Muscle layer of colon (tissue), 2 donors: Measurements from ENCODE around the gene TINAGL1.

Experiments used
- H3K27ac ChIP-seq: one replicate; pipeline ENCODE4 v1.7.0; 2013; ENCODE audit warnings: low read depth, mild to moderate bottlenecking, low read length, moderate library complexity
- H3K27me3 ChIP-seq, 2 donors: one replicate each; pipeline ENCODE4 v1.7.0; 2013; ENCODE audit warnings: low read length in 2 of 2, mild to moderate bottlenecking in 2 of 2; ENCODE audit not compliant: insufficient read depth in 2 of 2, control insufficient read depth in 1 of 2
- H3K36me3 ChIP-seq: one replicate; pipeline ENCODE4 v1.7.0; 2013; ENCODE audit warnings: mild to moderate bottlenecking, low read length; ENCODE audit not compliant: insufficient read depth
- H3K4me1 ChIP-seq: one replicate; pipeline ENCODE4 v1.7.0; 2013; ENCODE audit warnings: mild to moderate bottlenecking, low read length; ENCODE audit not compliant: insufficient read depth
- H3K4me3 ChIP-seq, 2 donors: one replicate each; pipeline ENCODE4 v1.7.0; 2013; ENCODE audit warnings: low read length in 2 of 2, low read depth in 1 of 2, mild to moderate bottlenecking in 1 of 2, moderate library complexity in 1 of 2
- H3K9ac ChIP-seq: one replicate; pipeline ENCODE4 v1.7.0; 2013; ENCODE audit warnings: low read length
- H3K9me3 ChIP-seq: one replicate; pipeline ENCODE4 v1.7.0; 2013; ENCODE audit warnings: mild to moderate bottlenecking, low read length
- donor health status: abdominal sarcoma.
- donor health status: Adenocarcinoma of cecum.

TINAGL1 gene

DNA sequence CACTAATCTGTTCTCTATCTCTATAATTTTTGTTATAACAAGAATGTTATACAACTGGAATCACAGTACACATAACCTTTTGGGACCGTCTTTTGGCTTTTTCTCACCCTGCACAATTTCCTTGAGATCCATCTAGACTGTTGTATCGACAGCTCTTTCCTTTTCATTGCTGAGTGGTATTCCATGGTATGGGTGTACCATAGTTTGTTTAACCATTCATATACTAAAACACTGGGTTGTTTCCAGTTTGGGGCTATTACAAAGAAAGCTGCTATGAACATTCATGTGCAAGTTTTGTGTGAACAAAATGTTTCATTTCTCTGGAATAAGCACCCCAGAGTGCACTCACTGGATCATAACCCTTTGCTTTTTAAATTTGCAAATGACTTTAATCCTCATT lies 25.8 kb downstream of the TINAGL1 start:
- Histone ChIP-seq H3K4me3 (no peak overlapping the region), H3K27me3 (no peaks in the 10 kb centered on the region), H3K9me3 (no peaks in the 10 kb centered on the region), H3K9ac (no peak overlapping the region), H3K4me1 (no peaks in the 10 kb centered on the region), H3K27ac (no peak overlapping the region), H3K36me3 (no peaks in the 10 kb centered on the region)

DNA sequence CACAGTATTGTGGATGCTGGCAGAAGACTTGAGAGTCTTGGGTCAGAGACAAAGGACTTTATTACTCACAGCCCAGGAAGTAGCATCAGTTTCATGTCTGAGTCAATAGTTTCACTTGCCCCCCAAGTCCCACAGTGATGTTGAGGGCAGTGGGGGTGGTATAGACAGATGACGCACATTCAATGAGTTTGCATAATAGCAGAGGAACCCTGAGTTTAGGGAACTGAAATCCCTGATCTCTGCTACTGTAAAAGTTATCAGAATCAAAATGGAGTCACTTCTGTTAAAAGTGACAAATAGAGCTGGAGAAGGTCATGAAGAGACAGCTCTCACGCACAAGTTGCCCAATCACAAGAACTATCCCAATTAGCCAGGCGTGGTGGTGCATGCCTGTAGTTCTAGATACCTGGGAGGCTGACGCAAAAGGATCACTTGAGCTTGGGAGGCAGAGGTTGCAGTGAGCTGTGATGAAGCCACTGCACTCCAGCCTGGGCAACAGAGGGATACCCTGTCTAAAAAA lies 29.7 kb downstream of the TINAGL1 start:
- Histone ChIP-seq H3K4me3 (no peak overlapping the region), H3K27me3 (no peaks in the 10 kb centered on the region), H3K9me3 (no peaks in the 10 kb centered on the region), H3K9ac (no peak overlapping the region), H3K27ac (no peak overlapping the region), H3K36me3 (no peaks in the 10 kb centered on the region), H3K4me1 (no peaks in the 10 kb centered on the region)

DNA sequence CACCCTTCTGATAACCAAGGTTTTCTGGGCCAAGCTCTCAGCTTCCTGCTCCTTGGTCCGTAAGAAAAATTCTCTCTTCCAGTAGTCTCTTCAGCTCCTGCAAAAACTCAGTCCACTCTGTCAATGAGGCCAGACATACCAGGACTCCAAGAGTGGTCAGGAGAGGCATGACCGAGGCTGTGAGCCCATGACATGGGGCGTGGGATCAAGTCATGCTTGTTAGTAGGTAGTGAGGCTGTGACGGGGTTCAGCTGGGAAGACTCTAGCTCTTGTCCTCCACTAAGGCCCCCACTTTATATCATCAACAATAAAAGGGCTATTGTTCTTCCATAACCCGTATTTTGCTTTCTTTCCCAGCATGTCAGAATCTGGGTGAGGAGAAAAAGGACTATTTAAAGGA lies 31.0 kb downstream of the TINAGL1 start:
- no peaks in the 10 kb centered on the region for H3K27me3 ChIP-seq
- no peak overlapping the region for H3K4me3 ChIP-seq
- H3K36me3 ChIP-seq = no peaks in the 10 kb centered on the region
- no peaks in the 10 kb centered on the region for H3K9me3 ChIP-seq
- H3K27ac ChIP-seq = no peak overlapping the region
- no peak overlapping the region for H3K9ac ChIP-seq
- no peaks in the 10 kb centered on the region for H3K4me1 ChIP-seq

DNA sequence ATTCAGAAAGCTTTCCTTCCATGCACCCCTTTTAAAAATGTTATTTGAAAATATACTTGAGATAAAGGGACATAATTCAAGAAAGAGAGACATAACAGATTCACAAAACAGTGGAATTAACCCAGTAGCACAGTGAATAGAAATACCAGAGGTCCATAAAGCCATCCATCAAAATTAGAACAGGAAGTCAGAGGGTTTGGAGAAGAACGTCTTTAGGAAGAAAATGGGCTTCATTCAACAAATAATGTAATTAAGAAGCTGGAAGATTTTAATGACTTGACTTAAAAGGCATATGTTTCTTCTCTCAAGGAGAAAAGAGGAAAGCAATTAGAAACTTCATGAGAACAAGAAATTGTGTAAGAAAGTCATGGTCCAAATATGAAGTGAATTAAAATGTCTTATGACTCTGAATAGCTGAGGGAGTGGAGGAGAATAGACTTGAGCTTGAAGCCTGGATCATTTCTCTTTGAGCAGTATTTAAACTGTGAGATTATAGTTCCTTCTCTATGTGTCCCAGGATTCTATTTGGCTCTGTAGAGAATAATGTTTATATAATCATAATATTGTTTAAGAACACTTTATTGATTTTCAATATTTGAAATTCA lies 33.3 kb downstream of the TINAGL1 start:
- no peaks in the 10 kb centered on the region for H3K36me3 ChIP-seq
- no peaks in the 10 kb centered on the region for H3K9me3 ChIP-seq
- H3K9ac ChIP-seq = no peak overlapping the region
- H3K4me3 ChIP-seq = no peak overlapping the region
- no peaks in the 10 kb centered on the region for H3K27me3 ChIP-seq
- no peaks in the 10 kb centered on the region for H3K4me1 ChIP-seq
- no peak overlapping the region for H3K27ac ChIP-seq

DNA sequence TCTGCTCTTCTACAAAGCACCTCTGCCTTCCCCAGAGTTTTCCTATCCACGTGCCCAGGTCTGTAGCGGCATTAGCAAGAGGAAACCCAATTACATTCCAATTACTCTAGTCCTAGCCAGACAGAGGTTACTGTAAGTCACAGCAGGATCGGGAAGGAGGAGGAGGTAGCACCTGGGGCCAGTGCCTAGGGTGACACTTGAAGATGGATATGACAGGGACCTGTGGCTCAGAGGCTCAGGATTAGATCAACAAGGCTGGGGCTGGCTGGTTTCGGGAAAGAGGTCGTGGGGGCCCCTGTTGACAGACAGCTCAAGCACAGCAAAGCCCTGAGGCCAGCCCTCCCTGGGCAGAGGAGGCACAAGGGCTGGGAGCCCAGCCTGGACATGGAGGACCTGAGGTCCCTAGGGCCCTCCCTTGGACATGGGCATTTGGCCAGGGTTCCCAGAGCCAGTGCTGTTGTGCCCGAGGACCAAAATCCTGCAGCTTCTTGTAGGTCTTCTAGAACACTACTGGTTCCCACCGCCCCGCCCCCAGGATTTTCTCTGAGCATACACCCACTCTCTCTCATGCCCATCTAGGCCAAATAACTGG lies 38.2 kb downstream of the TINAGL1 start:
- H3K4me3 ChIP-seq = no peak overlapping the region
- no peak overlapping the region for H3K27ac ChIP-seq
- H3K9me3 ChIP-seq = no peaks in the 10 kb centered on the region
- no peaks in the 10 kb centered on the region for H3K4me1 ChIP-seq
- H3K9ac ChIP-seq = no peak overlapping the region
- no peaks in the 10 kb centered on the region for H3K36me3 ChIP-seq
- peaks cover 0 to 30% of the 10 kb centered on the region in 2 donors for H3K27me3 ChIP-seq

DNA sequence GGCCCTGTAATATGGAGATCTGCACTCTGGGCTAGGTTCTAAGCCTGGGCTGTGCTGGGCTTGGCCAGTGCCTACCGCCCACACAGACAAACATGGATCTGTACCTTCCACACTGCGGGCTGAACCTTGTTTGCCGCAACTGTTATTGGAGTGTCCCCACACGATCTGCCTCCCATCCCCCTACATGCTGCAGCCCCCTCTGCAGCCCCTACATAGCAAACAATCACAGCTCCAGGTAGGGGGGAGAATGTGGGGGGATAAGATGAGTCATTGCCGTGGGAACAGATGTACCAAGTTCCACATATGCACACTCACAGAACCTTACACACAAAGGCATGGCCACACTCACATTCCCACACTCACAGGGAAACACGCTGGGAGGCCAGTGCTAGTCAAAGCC lies 39.1 kb downstream of the TINAGL1 start:
- Histone ChIP-seq H3K4me1 (no peaks in the 10 kb centered on the region), H3K9me3 (no peaks in the 10 kb centered on the region), H3K27ac (no peak overlapping the region), H3K27me3 (peaks cover 0 to 31% of the 10 kb centered on the region in 2 donors), H3K9ac (no peak overlapping the region), H3K4me3 (no peak overlapping the region), H3K36me3 (no peaks in the 10 kb centered on the region)

DNA sequence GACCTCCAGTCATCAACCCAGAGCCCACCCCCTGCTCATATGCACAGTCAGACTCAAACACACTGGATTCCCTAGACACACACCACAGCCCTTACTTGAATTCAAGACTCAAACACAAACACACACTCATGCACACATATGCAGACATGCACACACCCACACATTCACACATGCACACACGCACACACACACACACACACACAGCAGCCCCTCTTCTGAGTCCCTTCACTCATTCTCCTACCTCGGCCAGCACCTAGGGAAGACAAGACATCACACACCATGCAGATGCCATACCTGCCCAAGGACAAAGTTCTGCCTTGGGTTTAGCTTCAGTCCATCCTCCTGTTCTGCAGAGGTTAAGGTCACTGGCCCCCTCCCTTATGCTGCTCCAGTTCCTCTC lies 39.6 kb downstream of the TINAGL1 start:
- peaks cover 0 to 31% of the 10 kb centered on the region in 2 donors for H3K27me3 ChIP-seq
- no peak overlapping the region for H3K4me3 ChIP-seq
- no peaks in the 10 kb centered on the region for H3K36me3 ChIP-seq
- H3K9ac ChIP-seq = no peak overlapping the region
- H3K27ac ChIP-seq = no peak overlapping the region
- H3K9me3 ChIP-seq = no peaks in the 10 kb centered on the region
- no peaks in the 10 kb centered on the region for H3K4me1 ChIP-seq

DNA sequence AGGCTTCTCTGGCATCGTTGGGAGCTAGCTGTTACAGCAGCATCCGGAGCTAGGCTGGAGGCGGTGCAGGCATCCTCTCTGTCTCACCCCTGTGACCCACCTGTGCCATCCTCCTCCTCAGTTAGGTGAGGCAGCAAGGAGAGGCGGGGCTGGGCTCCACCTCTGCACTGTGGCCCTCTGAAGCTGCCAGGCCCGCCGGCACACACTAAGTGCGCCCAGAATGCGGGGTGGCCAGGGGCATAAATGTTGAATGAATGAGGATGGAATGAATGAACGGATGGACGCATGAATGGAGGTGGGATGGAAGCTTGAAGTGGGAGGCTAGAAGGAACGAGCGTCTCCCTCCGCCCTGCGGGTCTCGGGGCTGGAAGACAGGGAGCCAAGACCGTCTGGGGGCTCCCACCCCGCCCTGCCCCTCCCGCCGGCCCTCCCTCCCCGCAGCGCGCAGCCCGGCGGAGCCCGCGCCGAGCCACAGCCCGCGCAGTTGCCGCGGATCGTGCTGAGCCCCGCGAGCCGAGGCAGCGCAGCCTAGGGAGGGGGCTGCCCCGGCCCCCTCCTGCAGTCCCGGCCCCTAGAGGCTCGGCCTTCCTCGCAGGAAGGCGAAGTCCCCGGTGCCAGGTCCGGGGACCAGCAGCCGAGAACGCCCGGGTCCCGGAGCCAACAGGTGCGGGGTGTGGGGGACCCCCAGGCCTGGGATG lies 41.1 kb downstream of the TINAGL1 start, which contains the start of gene HCRTR1:
Gene HCRTR1, plus strand, starts transcription at position 472 of the 698 bp plus-strand sequence. CDS start 1,504 bp downstream, outside the sequence.
- Histone ChIP-seq H3K27me3 (peaks cover 0 to 31% of the 10 kb centered on the region in 2 donors), H3K36me3 (no peaks in the 10 kb centered on the region), H3K27ac (no peak within 1 kb of the TSS), H3K4me1 (no peaks in the 10 kb centered on the region), H3K4me3 (peak within 1 kb of the TSS; percentile 37 to 50), H3K9ac (no peak within 1 kb of the TSS), H3K9me3 (no peaks in the 10 kb centered on the region)

DNA sequence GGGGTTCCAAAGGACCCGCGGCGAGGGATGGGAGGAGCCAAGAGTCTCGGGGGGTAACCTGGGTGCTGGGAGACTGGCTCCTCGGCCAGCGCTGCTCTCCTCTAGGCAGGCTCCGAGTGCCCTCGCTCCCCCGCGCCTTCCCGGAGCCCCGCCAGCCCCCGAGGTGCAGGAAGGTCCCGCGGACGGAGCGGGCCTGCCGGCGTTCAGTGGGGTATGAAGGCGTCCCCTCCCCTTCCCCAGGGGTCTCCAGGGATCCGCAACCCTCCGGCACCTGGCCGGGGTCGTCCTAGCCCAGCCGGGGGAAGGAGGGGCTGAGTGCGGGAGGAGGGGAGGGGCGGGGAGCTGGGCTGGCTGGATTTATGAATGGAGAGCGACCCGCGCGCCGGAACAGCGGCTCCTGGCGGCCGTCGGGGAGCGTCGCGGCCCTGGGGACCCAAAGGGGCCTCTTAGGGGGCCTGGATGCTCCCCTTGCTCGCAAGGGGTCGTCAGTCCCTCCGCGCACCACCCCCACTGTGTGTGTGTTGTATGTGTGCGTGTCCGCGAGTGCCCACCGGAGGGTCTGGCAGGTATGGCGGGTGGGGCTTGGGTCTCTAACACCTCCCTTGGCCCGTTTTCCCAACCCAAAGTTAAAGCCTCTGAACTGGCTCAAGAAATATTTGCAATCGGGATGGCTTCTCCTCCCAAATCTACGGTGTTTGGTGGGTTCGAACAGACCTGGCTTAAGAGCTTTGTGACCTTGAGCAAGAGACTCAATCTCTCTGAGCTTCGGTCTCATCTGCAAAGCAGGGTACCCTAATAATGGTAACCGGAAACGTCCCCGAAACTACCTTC lies 41.8 kb downstream of the TINAGL1 start:
- peak overlapping the region; percentile 37 to 50 for H3K4me3 ChIP-seq
- no peaks in the 10 kb centered on the region for H3K4me1 ChIP-seq

DNA sequence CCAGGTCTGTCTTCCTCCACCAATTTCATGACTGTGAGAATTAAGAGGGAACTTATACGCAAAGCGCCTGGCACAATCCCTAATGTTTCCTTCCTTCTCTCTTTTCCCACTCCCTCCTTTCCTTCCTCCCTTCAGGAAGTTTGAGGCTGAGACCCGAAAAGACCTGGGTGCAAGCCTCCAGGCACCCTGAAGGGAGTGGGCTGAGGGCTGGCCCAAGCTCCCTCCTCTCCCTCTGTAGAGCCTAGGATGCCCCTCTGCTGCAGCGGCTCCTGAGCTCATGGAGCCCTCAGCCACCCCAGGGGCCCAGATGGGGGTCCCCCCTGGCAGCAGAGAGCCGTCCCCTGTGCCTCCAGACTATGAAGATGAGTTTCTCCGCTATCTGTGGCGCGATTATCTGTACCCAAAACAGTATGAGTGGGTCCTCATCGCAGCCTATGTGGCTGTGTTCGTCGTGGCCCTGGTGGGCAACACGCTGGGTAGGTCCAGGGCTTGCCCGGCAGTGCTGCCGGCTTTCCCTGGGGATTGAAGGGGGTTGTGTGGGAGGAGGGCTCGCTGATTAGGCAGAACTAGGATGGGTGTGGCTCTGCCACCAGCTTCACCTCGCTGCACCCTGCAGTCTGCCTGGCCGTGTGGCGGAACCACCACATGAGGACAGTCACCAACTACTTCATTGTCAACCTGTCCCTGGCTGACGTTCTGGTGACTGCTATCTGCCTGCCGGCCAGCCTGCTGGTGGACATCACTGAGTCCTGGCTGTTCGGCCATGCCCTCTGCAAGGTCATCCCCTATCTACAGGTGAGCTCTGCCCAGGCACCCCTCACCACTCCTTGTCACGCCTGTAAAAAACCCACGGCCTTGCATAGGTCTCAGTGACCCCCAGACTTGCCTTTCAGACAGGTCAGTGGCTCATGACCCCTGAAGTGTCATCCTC lies 42.9 kb downstream of the TINAGL1 start:
- H3K4me1 ChIP-seq = no peaks in the 10 kb centered on the region
- H3K27ac ChIP-seq = no peak overlapping the region
- no peak overlapping the region for H3K9ac ChIP-seq
- no peak overlapping the region for H3K4me3 ChIP-seq
- H3K36me3 ChIP-seq = no peaks in the 10 kb centered on the region
- peaks cover 0 to 31% of the 10 kb centered on the region in 2 donors for H3K27me3 ChIP-seq
- H3K9me3 ChIP-seq = no peaks in the 10 kb centered on the region

More for the DNA sequence above, 41.8 kb downstream of the TINAGL1 start:
- Histone ChIP-seq H3K27ac (no peak overlapping the region), H3K36me3 (no peaks in the 10 kb centered on the region), H3K9me3 (no peaks in the 10 kb centered on the region), H3K27me3 (peaks cover 0 to 31% of the 10 kb centered on the region in 2 donors), H3K9ac (no peak overlapping the region)
